ENCODE measurements around the gene CPN2.

DNA sequence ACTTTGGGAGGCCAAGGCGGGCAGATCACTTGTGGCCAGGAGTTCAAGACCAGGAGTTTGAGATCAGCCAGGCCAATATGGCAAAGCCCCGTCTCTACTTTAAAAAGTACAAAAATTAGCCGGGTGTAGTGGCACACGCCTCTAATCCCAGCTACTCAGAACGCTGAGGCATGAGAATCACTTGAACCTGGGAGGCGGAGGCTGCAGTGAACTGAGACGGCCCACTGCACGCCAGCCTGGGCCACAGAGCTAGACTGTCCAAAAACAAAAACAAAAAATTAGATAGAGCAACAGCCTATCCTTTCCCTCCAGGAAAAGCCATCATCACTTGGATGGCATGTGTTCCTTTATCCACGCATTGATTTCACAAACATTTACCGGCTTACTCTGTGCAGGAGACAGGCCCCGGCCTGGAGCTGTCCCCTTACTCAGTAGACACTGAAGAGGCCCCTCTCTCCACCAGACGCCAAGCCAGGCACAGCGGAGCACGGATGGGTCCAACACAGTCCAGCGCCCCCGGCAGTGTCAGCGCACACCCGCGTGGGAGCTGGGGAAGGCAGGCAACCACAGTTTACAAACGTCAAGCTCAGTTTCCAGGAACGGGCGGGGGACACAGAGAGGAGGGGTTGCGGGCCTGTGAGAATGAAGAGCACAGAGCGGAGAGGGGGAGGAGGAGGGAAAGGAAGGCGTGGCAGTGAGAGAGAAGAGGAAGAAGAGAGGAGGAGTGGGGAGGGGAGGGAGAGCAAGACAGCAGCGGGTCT, 44.8 kb upstream of the CPN2 start:
- TF ChIP-seq TSHZ2 (CRISPR knock-in tag; IDR thresholded peaks at IDR 0.05) (no peak), POU6F1 (CRISPR knock-in tag; IDR thresholded peaks at IDR 0.05; ENCODE audit: borderline replicate concordance, low read depth) (no peak), ARNTL (CRISPR knock-in tag; IDR thresholded peaks at IDR 0.05; ENCODE audit: borderline replicate concordance, low read depth) (no peak), SNAI2 (CRISPR knock-in tag; IDR thresholded peaks at IDR 0.05) (no peak)
- TF ChIP-seq, protein P1, sequence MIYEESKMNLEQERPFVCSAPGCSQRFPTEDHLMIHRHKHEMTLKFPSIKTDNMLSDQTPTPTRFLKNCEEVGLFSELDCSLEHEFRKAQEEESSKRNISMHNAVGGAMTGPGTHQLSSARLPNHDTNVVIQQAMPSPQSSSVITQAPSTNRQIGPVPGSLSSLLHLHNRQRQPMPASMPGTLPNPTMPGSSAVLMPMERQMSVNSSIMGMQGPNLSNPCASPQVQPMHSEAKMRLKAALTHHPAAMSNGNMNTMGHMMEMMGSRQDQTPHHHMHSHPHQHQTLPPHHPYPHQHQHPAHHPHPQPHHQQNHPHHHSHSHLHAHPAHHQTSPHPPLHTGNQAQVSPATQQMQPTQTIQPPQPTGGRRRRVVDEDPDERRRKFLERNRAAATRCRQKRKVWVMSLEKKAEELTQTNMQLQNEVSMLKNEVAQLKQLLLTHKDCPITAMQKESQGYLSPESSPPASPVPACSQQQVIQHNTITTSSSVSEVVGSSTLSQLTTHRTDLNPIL (CRISPR knock-in tag; IDR thresholded peaks at IDR 0.05; ENCODE audit: low read depth): no peak
